Ecto neural progenitor cell (in vitro differentiated cells): ENCODE results near the gene BNIPL.

Experiments used
- DNase-seq: peaks from one replicate; pipeline ENCODE4 v3.0.0-alpha.2; 2018; ENCODE audit warnings: low spot score

Gene BNIPL, protein sequence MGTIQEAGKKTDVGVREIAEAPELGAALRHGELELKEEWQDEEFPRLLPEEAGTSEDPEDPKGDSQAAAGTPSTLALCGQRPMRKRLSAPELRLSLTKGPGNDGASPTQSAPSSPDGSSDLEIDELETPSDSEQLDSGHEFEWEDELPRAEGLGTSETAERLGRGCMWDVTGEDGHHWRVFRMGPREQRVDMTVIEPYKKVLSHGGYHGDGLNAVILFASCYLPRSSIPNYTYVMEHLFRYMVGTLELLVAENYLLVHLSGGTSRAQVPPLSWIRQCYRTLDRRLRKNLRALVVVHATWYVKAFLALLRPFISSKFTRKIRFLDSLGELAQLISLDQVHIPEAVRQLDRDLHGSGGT

DNA sequence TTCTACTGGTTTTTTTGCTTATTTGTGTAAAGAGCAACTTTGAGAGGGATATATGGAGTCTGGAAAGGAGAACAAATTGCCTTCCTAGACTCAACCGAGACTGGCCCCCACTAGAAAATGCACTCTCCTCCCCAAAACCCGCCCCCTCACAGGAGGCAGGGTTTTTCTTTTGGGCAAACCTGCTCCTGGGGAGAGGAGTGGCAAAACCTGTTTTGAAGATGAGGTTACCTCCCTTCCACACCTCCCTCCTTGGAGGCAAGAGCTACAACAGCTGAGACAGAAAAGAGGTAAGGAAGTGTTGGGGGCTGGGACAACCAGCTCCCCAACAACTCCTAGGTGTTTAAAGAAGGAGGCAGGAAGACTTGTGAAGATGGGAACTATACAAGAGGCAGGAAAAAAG lies at the start of gene BNIPL:
Gene BNIPL (plus strand): TSS at position 231 of the 400 bp plus-strand sequence. CDS start 140 bp downstream, at position 371.
- no peak for DNase-seq

DNA sequence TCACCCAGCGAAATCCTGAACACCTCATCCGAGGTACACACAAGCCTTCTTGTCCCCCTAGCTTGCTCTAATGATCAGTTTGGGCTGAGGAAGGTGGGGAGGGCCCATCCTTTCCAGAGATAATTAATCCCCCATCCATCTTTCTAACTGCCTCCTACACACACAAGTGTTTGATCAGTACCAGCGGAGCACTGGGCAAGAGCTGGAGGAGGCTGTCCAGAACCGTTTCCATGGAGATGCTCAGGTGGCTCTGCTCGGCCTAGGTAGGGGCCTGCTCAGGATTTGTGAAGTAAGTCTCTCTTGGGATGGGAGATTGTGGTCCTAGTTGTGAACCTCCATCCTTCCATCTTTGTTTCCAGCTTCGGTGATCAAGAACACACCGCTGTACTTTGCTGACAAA lies 48.5 kb upstream of the BNIPL start:
- no peak for DNase-seq

DNA sequence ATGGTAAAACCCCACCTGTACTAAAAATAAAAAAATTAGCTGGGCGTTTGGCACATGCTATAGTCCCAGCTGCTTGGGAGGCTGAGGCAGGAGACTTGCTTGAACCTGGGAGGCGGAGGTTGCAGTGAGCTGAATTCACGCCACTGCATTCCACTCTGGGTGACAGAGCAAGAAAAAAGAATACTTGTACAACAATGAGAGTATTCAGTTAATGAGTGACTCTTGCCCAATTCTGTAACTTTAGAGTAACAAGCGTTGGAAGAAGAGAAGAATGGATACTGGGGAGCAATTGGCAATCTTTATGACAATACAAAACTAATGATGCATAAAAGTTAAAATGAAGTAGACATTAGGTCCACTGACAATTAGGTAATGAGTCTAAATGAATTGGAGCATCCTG lies 43.8 kb upstream of the BNIPL start:
- DNase-seq: no peak

DNA sequence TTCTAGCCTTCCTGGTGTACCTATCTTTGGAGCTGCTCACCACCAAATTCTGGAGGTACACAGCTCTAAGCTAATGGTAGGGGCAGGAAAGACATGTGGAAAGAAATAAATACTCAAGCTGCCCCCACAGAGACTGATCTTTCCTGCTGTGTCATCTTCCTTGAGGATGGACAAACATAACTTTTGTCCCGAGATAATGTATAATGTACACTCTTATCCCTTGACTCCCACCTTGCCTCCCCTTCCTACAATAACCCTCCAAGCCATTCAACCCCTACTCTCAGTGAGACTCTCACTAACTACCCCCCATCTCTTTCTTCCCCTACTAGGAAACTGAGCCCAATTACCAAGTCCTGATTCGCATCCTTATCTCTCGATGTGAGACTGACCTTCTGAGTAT lies 42.1 kb upstream of the BNIPL start:
- DNase-seq: no peak

DNA sequence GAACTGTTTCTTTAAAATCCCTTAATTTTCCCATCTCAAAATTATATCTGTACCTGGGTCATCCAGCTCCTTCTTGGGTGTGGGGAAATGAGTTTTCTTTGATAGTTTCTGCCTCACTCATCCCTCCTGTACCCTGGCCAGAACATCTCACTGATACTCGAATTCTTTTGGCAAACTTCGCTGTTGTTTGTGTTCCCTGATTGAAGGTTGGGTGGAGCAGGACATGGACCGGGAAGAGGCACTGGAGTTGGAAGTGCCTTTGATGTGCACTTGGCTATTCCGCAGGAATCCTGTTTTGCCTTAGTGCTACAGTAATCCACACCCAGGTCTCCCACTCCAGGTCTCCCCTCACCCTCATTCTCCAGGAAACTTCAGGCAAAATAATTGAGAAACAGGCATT lies 40.9 kb upstream of the BNIPL start:
- DNase-seq: no peak

DNA sequence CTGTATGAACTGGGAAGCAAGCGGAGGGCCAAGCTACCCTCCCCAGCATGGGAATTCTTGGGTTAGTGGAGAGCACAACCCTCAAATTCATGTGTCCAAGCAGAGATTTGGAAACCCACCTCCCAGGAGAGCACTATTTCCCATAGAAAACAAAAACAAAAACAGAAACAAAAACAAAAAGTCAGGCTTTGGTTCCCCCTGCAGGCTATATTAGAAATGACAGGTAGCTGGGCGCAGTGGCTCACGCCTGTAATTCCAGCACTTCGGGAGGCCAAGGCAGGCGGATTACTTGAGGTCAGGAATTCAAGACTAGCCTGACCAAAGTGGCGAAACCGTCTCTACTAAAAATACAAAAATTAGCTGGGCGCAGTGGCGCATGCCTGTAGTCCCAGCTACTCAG lies 40.5 kb upstream of the BNIPL start:
- peak; percentile 71 for DNase-seq

DNA sequence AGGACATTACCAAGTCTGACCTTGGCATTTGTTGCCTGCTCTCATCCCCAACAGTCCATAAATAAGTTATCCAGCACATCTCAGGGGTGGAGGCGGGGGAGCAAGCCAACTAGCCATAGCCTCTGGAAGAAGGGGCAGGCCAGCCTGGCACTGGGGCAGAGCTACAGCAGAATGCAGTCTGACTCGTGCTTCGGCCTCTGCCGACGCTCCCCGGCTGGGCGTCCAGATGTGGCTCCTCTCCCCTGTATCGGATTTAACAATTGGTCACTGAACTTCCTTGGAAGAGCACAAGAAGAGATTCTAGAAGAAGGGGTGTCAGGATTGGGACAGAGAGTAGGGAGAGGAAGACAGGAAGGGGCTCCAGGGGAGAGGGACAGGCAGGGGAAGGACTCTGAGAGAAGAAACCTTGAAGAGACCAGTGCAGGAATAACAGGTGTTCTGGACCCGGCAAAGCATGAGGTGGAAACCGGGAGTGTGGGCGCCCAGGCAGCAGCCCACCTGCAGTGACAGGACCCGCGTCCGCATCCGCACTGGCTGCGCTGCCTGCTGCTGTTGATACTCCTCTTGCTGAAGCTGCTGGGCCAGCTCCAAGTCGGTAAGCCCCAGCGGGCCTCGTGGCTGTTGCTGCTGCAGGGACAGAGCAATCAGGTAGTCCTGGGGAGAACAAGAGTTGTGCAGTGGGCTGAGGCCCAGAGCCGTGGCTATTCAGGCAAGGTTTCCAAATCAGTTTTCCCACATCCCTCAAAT lies 39.1 kb upstream of the BNIPL start:
- DNase-seq: no peak

DNA sequence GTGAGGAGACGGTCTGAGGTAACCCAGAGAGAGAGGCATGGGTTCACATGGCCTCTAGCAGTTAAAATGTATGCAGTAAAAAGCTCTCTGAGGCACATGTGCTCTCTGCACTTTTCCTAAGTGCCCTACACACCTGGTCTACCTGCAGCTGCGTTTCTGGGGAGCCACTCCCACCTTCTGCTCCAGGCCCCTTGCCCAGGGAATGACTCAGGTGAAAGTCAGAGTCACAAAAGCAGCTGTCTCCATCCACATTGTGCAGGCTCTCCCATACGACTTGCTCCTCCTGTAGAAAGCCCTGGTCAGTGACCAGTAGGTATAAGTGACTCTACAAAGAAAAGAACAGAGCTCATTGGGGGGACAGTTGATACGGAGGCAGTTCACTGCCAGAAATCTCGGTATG lies 38.4 kb upstream of the BNIPL start:
- DNase-seq: no peak

DNA sequence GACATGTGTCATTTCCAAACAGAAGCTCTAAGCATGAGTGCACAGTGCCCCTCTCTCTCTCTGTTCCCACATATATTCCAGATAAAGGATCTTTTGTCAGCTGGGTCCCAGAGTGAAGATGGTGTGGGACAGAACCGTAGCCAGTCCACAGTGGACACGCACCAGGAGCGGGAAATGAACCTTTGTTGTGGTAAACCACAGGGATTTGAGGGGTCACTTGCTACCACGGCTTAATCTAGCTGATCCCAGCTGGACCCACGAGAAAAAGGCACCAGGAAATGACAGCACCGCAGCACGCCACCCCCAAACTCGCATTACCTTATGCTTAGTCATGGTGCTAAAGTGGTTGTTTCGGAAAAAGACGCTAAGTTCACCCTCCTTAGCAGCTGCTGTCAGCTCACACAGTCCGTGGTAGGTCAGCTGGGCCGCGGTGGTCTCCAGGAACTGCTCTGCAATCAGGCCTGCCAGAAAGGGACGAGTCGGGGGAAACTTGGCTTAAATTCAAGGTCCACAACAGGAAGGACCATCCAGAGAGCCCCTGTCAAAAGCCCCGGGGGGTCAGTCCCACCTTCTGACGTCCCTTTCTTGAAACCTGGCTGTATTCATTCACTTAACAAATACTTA lies 37.2 kb upstream of the BNIPL start:
- DNase-seq: no peak

DNA sequence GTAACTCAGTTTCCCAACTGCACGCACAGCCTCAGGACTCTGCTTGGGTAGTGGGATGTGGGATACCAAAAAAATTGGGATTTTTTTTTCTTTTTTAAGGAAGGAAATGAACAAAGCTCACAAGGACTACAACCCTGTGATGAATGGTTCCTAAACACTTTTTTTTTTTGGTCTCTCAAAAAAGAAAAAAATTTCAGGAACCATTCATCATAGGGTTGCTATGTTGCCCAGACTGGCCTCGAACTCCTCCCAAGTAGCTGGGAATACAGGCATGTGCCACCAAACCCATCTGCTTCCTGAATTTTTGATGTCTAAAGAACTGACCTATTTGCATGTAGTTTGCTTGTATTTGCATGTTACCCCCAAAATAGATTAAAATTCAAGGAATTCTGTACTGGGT lies 36.5 kb upstream of the BNIPL start:
- DNase-seq: no peak

DNA sequence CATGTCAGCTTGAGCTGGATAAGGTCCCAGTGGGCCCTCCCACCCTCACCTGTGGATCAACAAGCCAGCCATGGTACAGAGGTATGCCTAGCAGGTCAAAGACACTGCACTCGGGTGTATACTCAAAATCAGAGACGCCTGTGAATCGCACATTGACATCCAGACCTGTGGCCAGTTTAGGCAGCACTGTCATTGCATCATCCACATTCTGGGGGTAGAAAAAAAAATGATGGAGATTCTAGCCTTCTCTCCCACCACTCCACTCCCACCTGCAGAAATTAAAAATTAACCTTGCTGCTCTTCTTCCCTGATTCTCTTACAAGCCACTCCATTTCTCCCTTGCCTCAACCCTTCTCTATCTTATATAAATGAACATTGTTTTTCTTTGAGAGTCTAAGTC lies 36.0 kb upstream of the BNIPL start:
- DNase-seq: no peak

DNA sequence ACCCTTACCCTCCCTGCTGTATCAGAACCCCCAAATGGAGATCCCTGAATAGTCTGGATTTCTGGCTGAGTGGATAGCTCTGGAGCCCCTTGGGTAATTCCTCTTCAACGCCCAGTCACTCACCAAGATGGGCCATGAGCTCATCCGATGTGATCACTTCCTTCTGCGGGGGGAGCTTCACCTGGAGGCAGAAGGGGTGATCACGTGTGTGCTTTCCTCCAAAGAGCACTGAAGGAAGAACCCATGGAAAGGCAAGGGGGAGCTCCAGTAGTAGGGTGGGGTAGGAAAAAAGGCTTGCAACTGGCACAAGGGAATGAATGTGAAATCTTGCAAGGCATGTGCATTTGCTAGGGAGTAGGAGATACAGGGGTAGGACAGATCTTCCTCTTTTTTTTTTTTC lies 34.8 kb upstream of the BNIPL start:
- no peak for DNase-seq

DNA sequence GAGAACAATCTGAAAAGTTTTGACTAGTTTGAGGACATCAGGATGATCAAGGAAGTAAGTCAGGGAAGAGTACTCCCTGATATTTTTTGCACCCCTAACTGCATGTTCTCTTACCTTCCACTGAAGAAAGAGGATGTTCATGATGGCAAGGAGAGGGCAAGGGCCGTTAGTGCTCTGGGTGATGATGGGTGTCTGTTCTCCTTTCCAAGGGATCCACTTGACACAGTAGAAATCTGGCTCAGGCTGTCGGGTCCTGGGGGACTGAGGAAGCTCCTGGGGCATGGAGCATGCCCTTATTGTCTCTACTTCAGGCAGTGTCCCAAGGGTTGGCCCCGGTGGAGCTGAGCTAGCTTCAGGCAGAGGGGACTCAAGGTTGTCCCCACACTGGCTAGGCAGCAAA lies 34.3 kb upstream of the BNIPL start:
- DNase-seq: no peak

DNA sequence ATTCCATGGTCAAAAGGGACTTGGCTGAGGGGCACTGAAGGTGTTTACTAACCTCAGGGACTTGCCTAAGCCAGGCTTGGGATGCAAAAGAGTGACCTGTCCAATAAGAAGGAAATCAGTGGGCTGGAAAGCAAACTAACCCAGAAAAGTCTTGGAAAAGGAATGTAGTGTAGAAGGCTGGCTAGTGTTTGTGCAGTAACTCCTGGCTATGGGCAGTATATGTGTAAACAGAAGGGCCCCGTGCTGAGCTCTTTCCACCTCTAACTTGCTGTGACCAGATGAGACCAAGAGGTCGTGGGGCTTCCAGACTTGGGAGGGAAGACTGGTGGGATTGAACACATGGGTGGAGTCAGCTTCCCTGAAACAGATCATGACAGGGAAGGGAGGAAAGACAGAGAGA lies 33.8 kb upstream of the BNIPL start:
- no peak for DNase-seq

DNA sequence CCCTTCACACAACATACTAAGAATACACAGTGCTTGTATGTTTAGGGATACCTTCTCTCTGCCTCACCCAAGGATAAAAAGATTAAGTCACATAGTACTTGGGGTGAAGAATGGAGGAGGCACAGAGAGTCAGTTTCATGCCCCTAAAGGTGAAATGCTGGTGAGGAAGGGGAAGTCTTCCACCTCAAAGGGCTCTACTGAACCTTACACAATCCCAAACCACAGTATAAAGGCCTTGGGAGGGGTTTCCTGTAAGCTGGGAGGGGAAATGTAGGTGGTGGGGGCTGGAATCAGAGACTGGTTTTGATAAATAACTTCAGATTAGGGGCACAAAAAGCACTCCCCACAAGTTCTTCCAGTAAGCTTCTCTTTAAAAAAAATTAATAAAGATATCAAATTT lies 33.2 kb upstream of the BNIPL start:
- DNase-seq: no peak

DNA sequence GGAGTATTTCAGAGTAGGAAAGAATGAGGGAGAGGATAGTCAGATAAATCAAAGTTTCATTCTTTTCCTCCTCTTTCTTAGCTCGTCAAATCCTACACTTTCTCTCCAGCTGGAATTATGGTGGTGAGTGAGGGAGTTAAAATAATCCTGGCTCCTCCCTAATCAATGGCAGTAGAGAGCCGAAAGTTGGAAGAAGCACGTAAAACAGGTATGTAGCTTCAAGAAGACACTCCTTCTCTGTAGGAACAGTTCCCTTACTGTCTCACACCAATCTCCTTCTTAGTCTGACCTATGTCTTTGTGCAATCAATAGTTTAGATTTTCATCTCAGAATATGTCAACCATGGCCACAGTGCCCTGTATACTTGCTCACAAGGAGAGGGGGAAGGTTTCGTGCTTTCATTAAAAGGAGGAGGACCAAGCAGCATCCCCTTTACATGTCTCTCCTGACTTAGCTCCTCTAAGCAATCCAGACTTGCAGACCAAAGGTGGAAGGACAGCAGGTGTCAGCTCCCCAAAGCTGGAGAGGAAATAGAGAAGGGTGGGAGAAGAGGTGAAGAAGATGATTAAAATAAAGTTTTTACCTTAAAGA lies 30.6 kb upstream of the BNIPL start:
- no peak for DNase-seq

DNA sequence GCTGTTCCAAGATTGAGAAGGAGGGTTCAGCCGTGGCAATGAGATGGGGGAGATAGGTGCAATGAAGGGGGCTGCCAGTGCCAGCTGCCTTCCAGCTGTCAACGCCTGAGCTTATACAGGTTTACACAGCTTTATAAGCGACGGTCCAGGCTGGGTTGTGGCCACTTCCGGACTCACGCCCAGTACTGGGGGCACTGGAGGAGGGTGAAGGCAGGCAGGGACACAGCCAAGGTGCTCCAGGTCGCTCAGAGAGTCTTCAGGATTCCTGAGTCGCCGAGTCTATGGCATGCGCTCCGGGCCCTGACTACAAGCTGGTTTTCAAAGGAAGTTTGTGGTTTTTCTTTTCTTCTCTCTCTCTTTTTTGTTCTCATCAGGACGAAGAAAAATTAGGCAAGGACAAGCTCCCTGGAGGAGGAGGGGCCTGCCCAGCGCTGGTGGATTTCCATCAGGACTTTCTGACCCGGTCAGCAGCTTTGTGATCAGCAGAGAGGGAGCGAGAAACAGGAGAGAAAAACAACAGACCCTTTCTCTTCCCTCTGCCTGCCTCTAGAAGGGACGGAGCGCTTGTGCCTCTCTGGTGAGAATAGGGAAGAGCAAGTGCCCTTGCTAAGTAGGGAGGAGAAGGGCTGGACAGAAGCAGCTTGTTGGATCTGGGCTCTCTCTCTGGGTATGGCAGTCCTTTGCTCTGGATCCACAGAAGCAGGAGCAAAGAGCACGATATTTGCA lies 29.9 kb upstream of the BNIPL start, which contains the start of gene MINDY1:
Gene MINDY1 (minus strand): TSS at position 576 of the 726 bp plus-strand sequence. CDS start 4,285 bp downstream, outside the sequence.
- peak; percentile 78 for DNase-seq

DNA sequence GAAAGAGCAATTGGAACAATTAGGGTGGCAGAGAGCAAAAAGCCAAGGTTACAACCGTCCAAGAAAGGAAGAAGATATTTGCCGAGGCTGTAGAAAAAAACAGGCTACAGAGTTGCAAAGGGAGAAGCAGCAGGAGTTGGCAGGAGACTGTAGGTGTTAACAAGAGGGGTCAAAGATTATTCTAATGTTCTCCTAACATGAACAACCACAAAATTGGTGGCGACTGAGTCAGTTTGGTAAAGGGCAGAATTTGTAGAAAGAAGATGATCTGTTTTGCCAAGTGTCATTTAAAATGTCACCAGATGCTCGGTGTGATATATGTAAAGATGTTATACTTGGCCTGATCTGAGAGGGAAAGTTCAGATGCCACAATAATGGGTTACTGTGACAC lies 28.5 kb upstream of the BNIPL start:
- DNase-seq: no peak

DNA sequence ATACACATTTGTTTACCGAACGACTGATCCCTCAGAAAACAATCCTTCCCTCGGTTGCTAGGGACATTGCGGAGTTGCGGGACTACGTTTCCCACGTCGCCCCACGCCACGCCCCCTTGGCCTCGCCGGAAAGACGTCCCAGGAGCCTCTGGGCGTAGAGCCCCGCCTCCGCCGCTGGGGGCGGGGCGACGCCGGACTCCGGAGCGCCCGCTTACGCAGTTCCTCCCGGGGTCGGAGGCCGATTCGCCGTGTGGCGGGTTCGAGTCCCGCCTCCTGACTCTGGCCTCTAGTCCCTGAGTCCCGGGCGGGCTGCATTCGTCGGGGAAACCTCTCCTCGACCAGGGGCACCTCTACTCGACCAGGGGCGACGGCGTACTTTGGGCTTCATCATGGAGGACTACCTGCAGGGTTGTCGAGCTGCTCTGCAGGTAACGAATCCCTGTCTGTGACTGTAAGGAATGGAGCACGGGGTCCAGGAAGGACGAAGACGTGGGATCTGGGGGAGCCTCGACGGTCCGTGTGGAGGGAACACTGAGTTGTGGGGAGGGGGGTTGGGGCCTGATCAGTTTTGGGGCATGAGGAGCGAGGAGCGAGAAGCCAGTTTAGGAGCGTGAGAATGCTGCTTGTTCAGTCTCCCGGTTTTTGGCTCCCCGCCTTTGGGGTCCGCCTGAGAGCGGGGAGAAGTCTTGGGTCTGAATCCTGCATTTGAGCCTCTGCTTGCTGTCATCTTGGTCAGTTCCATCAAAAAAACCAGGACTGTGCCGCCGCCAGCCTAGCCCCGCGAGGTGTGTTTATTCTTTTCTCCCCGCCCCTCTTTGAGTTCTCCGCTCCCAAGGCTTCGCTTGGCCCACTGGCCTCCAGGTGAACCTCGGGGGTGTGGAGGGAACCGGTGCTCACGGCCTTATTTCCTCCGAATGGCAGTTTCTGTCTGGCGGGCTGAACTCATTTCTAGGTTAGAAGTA lies 27.9 kb upstream of the BNIPL start, which contains the start of gene PRUNE1:
Gene PRUNE1 (plus strand): TSS at position 206 of the 962 bp plus-strand sequence. CDS start 184 bp downstream, at position 390.
- DNase-seq: peak; percentile 95

DNA sequence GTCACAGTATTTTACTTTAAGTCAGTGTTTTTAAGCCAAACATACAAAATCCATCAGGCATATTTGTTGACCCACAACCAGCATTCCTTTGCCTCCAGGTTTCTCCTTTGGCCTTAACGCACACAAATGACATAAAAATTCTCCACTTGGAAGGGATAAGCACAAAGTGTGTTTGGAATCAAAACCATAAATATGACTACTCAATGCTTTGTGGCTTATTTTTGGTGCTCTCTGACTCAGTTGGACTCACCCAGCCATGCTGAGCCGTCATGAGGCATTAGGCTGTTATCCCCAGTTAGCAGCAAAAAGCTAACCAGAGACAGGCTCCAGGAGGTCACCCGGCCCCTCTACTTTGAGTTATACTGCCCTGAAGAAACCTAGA lies 27.2 kb upstream of the BNIPL start:
- no peak for DNase-seq
